Effector memory CD4-positive, alpha-beta T cell (primary cell): Measurements from ENCODE around the gene TTC16.

Experiments used
- DNase-seq, 3 donors: peaks; one replicate each; pipeline ENCODE4 v3.0.0-alpha.2; 2020
- H3K27ac ChIP-seq: 2 replicates; pipeline ENCODE4 v1.7.0; 2013; ENCODE audit warnings: mild to moderate bottlenecking, low read length, moderate library complexity; ENCODE audit not compliant: insufficient read depth, poor library complexity, severe bottlenecking
- H3K27me3 ChIP-seq: replicated peaks from 2 replicates; pipeline ENCODE4 v1.7.0; 2013; ENCODE audit warnings: mild to moderate bottlenecking, low read length; ENCODE audit not compliant: insufficient read depth, control insufficient read depth, poor library complexity, severe bottlenecking
- H3K36me3 ChIP-seq: 2 replicates; pipeline ENCODE4 v1.7.0; 2013; ENCODE audit warnings: mild to moderate bottlenecking, low read length, moderate library complexity; ENCODE audit not compliant: control insufficient read depth, insufficient read depth
- H3K4me1 ChIP-seq: 2 replicates; pipeline ENCODE4 v1.7.0; 2013; ENCODE audit warnings: low read length, mild to moderate bottlenecking; ENCODE audit not compliant: control insufficient read depth, insufficient read depth, poor library complexity, severe bottlenecking
- H3K4me3 ChIP-seq: 2 replicates; pipeline ENCODE4 v1.7.0; 2013; ENCODE audit warnings: low read length, low read depth, mild to moderate bottlenecking; ENCODE audit not compliant: insufficient read depth, poor library complexity, severe bottlenecking
- H3K9me3 ChIP-seq: 2 replicates; pipeline ENCODE4 v1.7.0; 2013; ENCODE audit warnings: mild to moderate bottlenecking, low read length, moderate library complexity; ENCODE audit not compliant: control insufficient read depth

Gene TTC16

GRCh38 chr9:127772603-127773002 lies 56.7 kb downstream of the TTC16 start:
- H3K4me3 ChIP-seq = no peak overlapping the region
- no peak for DNase-seq
- H3K4me1 ChIP-seq = peaks cover 47% of the 10 kb centered on the region
- peaks cover 23% of the 10 kb centered on the region for H3K36me3 ChIP-seq
- H3K27me3 ChIP-seq = no peaks in the 10 kb centered on the region
- no peaks in the 10 kb centered on the region for H3K9me3 ChIP-seq
- no peak overlapping the region for H3K27ac ChIP-seq

- H3K27ac ChIP-seq = no peak overlapping the region
- DNase-seq = no peak
- H3K36me3 ChIP-seq = peaks cover 23% of the 10 kb centered on the region
- no peaks in the 10 kb centered on the region for H3K27me3 ChIP-seq
- H3K4me1 ChIP-seq = peaks cover 41% of the 10 kb centered on the region
- H3K9me3 ChIP-seq = no peaks in the 10 kb centered on the region
- H3K4me3 ChIP-seq = no peak overlapping the region
Measured at GRCh38 chr9:127773272-127773671, 57.4 kb downstream of the TTC16 start.

GRCh38 chr9:127773981-127774380 lies 58.1 kb downstream of the TTC16 start:
- Histone ChIP-seq H3K27ac (peak overlapping the region; percentile 8), H3K4me1 (peaks cover 40% of the 10 kb centered on the region), H3K27me3 (no peaks in the 10 kb centered on the region), H3K4me3 (no peak overlapping the region), H3K9me3 (no peaks in the 10 kb centered on the region), H3K36me3 (peaks cover 23% of the 10 kb centered on the region)
- no peak for DNase-seq

- peak overlapping the region; percentile 90 for H3K27ac ChIP-seq
- peaks cover 37% of the 10 kb centered on the region for H3K4me1 ChIP-seq
- H3K4me3 ChIP-seq = peak overlapping the region; percentile 74
Measured at GRCh38 chr9:127776195-127776923, 60.5 kb downstream of the TTC16 start.

GRCh38 chr9:127776924-127777289 lies 61.0 kb downstream of the TTC16 start:
- Histone ChIP-seq H3K9me3 (no peaks in the 10 kb centered on the region), H3K36me3 (peaks cover 23% of the 10 kb centered on the region), H3K4me1 (peaks cover 34% of the 10 kb centered on the region), H3K27me3 (no peaks in the 10 kb centered on the region), H3K4me3 (peak overlapping the region; percentile 74), H3K27ac (peak overlapping the region; percentile 90)
- DNase-seq = no peak

More at GRCh38 chr9:127776195-127776923, 60.5 kb downstream of the TTC16 start:
- DNase-seq = peak; percentile 53 to 64 (median 55)
- H3K27me3 ChIP-seq = no peaks in the 10 kb centered on the region
- no peaks in the 10 kb centered on the region for H3K9me3 ChIP-seq
- H3K36me3 ChIP-seq = peaks cover 23% of the 10 kb centered on the region

GRCh38 chr9:127777368-127777980 lies 61.6 kb downstream of the TTC16 start:
- Histone ChIP-seq H3K4me1 (peaks cover 40% of the 10 kb centered on the region), H3K27ac (peak overlapping the region; percentile 90), H3K27me3 (no peaks in the 10 kb centered on the region), H3K4me3 (peak overlapping the region; percentile 74), H3K9me3 (no peaks in the 10 kb centered on the region), H3K36me3 (peaks cover 20% of the 10 kb centered on the region)
- DNase-seq = no peak

GRCh38 chr9:127778280-127779135 lies 62.6 kb downstream of the TTC16 start, which contains the start of gene SH2D3C:
TSS of gene SH2D3C (minus strand) at chr9:127778666. CDS start at chr9:127778627, 39 bp downstream.
- Histone ChIP-seq H3K9me3 (no peaks in the 10 kb centered on the region), H3K27me3 (no peaks in the 10 kb centered on the region), H3K36me3 (peaks cover 11% of the 10 kb centered on the region), H3K4me1 (peaks cover 50% of the 10 kb centered on the region), H3K4me3 (peak within 1 kb of the TSS; percentile 74), H3K27ac (peak within 1 kb of the TSS; percentile 90)
- no peak for DNase-seq

GRCh38 chr9:127779136-127779981 lies 63.5 kb downstream of the TTC16 start:
- Histone ChIP-seq H3K4me3 (peak overlapping the region; percentile 74), H3K27me3 (no peaks in the 10 kb centered on the region), H3K4me1 (peaks cover 59% of the 10 kb centered on the region), H3K27ac (peak overlapping the region; percentile 90), H3K36me3 (peaks cover 3% of the 10 kb centered on the region), H3K9me3 (no peaks in the 10 kb centered on the region)
- peak; percentile 35 to 48 (median 40) for DNase-seq

- Histone ChIP-seq H3K36me3 (no peaks in the 10 kb centered on the region), H3K9me3 (no peaks in the 10 kb centered on the region), H3K4me1 (peaks cover 64% of the 10 kb centered on the region), H3K27ac (peak overlapping the region; percentile 90), H3K27me3 (no peaks in the 10 kb centered on the region), H3K4me3 (no peak overlapping the region)
- DNase-seq = no peak
Measured at GRCh38 chr9:127780126-127780885, 64.4 kb downstream of the TTC16 start.
